Kidney epithelial cell (primary cell): ENCODE results near the gene SLC4A3. TPM values are rescaled to one million over a fixed set of nuclear protein-coding genes. Genes with fewer than 3 reads are reported as not detected.

Experiments
- DNase-seq: peaks from one replicate; pipeline ENCODE4 v3.0.0-alpha.2; 2010; ENCODE audit warnings: low read depth
- H3K27me3 ChIP-seq: 2 replicates; pipeline ENCODE4 v1.6.0; 2011; ENCODE audit warnings: low read length; ENCODE audit not compliant: control insufficient read depth, insufficient read depth
- H3K36me3 ChIP-seq: 2 replicates; pipeline ENCODE4 v1.5.1; 2011; ENCODE audit warnings: low read length; ENCODE audit not compliant: control insufficient read depth, insufficient read depth
- H3K4me3 ChIP-seq: 2 replicates; pipeline ENCODE4 v1.5.1; 2011; ENCODE audit warnings: low read depth, mild to moderate bottlenecking, control low read depth, low read length
- total RNA-seq: library from RNA; depleted of rRNA; stranded (reverse); fragments of >200 nt; gene quantifications from 2 replicates; pipeline ENCODE4 v1.2.3, GENCODE V29; 2015
- TF ChIP-seq, protein P1 (sequence below): IDR thresholded peaks from 2 replicates; pipeline ENCODE4 v1.5.1; 2011; ENCODE audit warnings: mild to moderate bottlenecking, moderate library complexity, low read length, control low read depth, inconsistent platforms; ENCODE audit not compliant: insufficient read depth, poor library complexity, severe bottlenecking

SLC4A3 gene
- total RNA-seq, 1 donor from 2014 or later, result 11.6 TPM

DNA sequence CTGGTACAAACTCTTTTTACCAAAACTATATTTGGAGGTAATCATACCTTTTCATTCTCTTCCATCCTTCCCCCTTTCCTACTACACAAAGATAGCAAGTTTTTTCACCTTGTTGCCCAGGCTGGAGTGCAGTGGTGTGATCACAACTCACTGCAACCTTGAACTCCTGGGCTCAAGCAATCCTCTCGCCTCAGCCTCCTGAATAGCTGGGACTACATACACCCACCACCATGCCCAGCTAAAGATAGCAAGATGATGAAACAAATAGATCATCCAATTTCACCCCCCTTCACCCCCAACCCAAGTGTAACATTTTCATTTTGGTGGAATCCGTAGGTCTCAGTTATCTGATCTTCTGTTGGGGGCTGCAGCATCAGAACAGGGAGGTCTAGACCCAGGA lies 34.3 kb upstream of the SLC4A3 start:
- H3K27me3 ChIP-seq, result no peaks in the 10 kb centered on the region
- H3K36me3 ChIP-seq, result no peaks in the 10 kb centered on the region
- TF ChIP-seq, protein P1, sequence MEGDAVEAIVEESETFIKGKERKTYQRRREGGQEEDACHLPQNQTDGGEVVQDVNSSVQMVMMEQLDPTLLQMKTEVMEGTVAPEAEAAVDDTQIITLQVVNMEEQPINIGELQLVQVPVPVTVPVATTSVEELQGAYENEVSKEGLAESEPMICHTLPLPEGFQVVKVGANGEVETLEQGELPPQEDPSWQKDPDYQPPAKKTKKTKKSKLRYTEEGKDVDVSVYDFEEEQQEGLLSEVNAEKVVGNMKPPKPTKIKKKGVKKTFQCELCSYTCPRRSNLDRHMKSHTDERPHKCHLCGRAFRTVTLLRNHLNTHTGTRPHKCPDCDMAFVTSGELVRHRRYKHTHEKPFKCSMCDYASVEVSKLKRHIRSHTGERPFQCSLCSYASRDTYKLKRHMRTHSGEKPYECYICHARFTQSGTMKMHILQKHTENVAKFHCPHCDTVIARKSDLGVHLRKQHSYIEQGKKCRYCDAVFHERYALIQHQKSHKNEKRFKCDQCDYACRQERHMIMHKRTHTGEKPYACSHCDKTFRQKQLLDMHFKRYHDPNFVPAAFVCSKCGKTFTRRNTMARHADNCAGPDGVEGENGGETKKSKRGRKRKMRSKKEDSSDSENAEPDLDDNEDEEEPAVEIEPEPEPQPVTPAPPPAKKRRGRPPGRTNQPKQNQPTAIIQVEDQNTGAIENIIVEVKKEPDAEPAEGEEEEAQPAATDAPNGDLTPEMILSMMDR, result no peak
- no peak for DNase-seq
- H3K4me3 ChIP-seq, result no peak overlapping the region

GRCh38 chr2:219595256-219595655 lies 32.2 kb upstream of the SLC4A3 start:
- H3K27me3 ChIP-seq, result no peaks in the 10 kb centered on the region
- TF ChIP-seq, protein P1, result no peak

DNA sequence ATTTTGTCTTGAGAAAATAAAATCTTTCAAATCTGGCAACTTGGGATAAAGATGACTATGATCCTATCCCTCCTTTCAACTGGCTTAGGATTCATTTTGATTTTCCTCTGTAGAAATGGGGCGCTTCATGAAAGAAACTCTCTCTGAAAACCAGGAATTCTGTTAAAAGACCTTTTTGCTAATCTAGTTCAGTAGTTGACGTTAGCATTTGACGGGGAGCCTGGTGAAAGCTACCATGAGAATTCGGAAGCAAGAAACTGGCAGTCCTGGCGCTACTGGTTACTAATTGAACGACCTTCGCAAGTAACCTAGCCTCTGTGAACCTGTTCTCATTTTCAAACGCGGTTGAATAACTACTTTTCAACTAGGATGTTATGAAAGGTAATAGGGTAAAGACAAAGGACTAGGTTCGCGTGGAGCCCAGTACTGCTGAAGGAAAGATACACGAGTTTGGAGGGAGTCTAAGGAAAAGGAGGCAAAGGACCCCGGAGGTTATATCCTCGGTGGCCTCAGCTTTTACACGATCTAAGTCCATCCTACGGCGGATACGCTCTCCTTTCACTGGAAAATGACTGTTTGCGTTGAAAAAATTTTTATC lies 30.4 kb upstream of the SLC4A3 start:
- Histone ChIP-seq H3K36me3 (no peaks in the 10 kb centered on the region), H3K4me3 (peak overlapping the region; percentile 68), H3K27me3 (no peaks in the 10 kb centered on the region)
- no peak for DNase-seq
- TF ChIP-seq, protein P1, result no peak

More at GRCh38 chr2:219595256-219595655, 32.2 kb upstream of the SLC4A3 start:
- H3K36me3 ChIP-seq, result no peaks in the 10 kb centered on the region
- no peak overlapping the region for H3K4me3 ChIP-seq
- DNase-seq, result no peak

- no peaks in the 10 kb centered on the region for H3K36me3 ChIP-seq
- DNase-seq, result peak; percentile 90
- TF ChIP-seq, protein P1, result no peak
- H3K4me3 ChIP-seq, result peak within 1 kb of the TSS; percentile 68
- H3K27me3 ChIP-seq, result no peaks in the 10 kb centered on the region
Measured at GRCh38 chr2:219597552-219598307, 29.7 kb upstream of the SLC4A3 start, which contains the start of gene STK11IP. STK11IP (plus strand) TSS chr2:219597857; CDS start chr2:219598120, 263 bp downstream.

DNA sequence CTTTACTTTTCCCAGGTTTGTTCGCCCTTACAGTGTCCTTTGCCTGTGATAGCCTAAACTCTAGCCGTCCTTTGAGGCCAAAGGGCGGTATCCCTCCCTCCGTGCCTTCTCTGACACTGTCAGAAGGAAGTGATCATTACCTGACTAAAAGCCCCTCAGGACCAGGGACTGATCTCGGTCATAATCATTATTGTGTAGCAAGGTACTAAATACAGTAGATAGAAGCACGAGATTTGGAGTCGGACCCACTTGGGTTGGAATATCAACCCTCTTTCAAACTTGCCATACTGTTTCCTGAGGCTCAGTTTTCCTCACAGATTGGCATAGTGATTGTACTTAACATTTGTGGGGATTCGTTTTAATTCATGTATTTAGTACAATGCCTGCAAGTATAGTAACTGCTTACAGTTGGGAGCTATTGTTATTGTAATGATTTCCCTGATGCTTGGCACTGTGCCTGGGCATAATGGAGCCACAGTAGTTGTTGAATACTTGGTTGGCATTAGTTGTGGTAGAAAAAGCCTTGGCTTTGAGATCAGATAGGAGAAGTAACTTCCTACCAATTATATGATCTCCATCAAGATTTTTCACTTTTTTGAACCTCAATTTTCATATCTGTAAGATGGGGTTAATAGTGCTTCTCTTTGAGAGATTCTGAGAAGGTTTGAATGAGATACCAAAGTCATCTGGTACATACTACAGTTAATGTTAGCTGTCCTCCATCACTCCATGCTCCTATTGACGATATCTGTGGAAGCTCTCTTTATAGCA lies 28.9 kb upstream of the SLC4A3 start:
- Histone ChIP-seq H3K4me3 (peak overlapping the region; percentile 68), H3K36me3 (no peaks in the 10 kb centered on the region), H3K27me3 (no peaks in the 10 kb centered on the region)
- TF ChIP-seq, protein P1, result no peak
- DNase-seq, result no peak
